Trophoblast cell (in vitro differentiated cells and primary cell): Measurements from ENCODE around the gene POLR1D.

Experiments
- DNase-seq, 2 donors: peaks; one replicate each; pipeline ENCODE4 v3.0.0-alpha.2; 2016
- H2AFZ ChIP-seq: 2 replicates; pipeline ENCODE4 v1.6.1; 2013; ENCODE audit warnings: low read length, moderate library complexity, mild to moderate bottlenecking; ENCODE audit not compliant: insufficient read depth, poor library complexity
- H2AK5ac ChIP-seq: 2 replicates; pipeline ENCODE4 v1.6.1; 2013; ENCODE audit warnings: mild to moderate bottlenecking, low read length
- H2BK120ac ChIP-seq: 2 replicates; pipeline ENCODE4 v1.6.1; 2013; ENCODE audit warnings: low read length, mild to moderate bottlenecking, moderate library complexity; ENCODE audit not compliant: insufficient read depth, poor library complexity
- H2BK12ac ChIP-seq: 2 replicates; pipeline ENCODE4 v1.6.1; 2013; ENCODE audit warnings: mild to moderate bottlenecking, low read length, moderate library complexity
- H2BK5ac ChIP-seq: 2 replicates; pipeline ENCODE4 v1.6.1; 2013; ENCODE audit warnings: low read length, low read depth, moderate library complexity, mild to moderate bottlenecking; ENCODE audit not compliant: poor library complexity
- H3K14ac ChIP-seq: 2 replicates; pipeline ENCODE4 v1.6.1; 2013; ENCODE audit warnings: mild to moderate bottlenecking, low read length
- H3K18ac ChIP-seq: 2 replicates; pipeline ENCODE4 v1.6.1; 2013; ENCODE audit warnings: mild to moderate bottlenecking, low read length
- H3K23ac ChIP-seq: 2 replicates; pipeline ENCODE4 v1.6.1; 2013; ENCODE audit warnings: low read length
- H3K27ac ChIP-seq: 2 replicates; pipeline ENCODE4 v1.5.1; 2013; ENCODE audit warnings: low read depth, mild to moderate bottlenecking, inconsistent platforms, low read length, moderate library complexity
- H3K27me3 ChIP-seq: 2 replicates; pipeline ENCODE4 v1.6.1; 2013; ENCODE audit warnings: inconsistent platforms, mild to moderate bottlenecking, low read length, moderate library complexity; ENCODE audit not compliant: insufficient read depth
- H3K36me3 ChIP-seq, 2 experiments: 1 replicate in 1 of 2; 2 replicates in 1 of 2; pipeline ENCODE4 v1.6.1; 2013; ENCODE audit warnings: low read length in 2 of 2, mild to moderate bottlenecking in 2 of 2, moderate library complexity in 1 of 2; ENCODE audit not compliant: insufficient read depth in 2 of 2, control insufficient read depth in 1 of 2
- H3K4ac ChIP-seq: 2 replicates; pipeline ENCODE4 v1.6.1; 2013; ENCODE audit warnings: low read depth, mild to moderate bottlenecking, low read length, moderate library complexity
- H3K4me1 ChIP-seq, 2 experiments: 1 replicate in 1 of 2; 2 replicates in 1 of 2; pipeline ENCODE4 v1.6.1; 2013; ENCODE audit warnings: low read length in 2 of 2, mild to moderate bottlenecking in 2 of 2, moderate library complexity in 1 of 2; ENCODE audit not compliant: insufficient read depth in 2 of 2, control insufficient read depth in 1 of 2
- H3K4me2 ChIP-seq: 2 replicates; pipeline ENCODE4 v1.6.1; 2013; ENCODE audit warnings: inconsistent platforms, mild to moderate bottlenecking, low read length, moderate library complexity
- H3K4me3 ChIP-seq: 2 replicates; pipeline ENCODE4 v1.5.1; 2013; ENCODE audit warnings: mild to moderate bottlenecking, low read depth, low read length, inconsistent platforms
- H3K79me1 ChIP-seq: one replicate; pipeline ENCODE4 v1.6.1; 2013; ENCODE audit warnings: low read length
- H3K79me2 ChIP-seq: 2 replicates; pipeline ENCODE4 v1.6.1; 2013; ENCODE audit warnings: low read length, mild to moderate bottlenecking; ENCODE audit not compliant: control insufficient read depth, insufficient read depth, poor library complexity
- H3K9ac ChIP-seq: 2 replicates; pipeline ENCODE4 v1.6.1; 2013; ENCODE audit warnings: mild to moderate bottlenecking, low read length
- H3K9me3 ChIP-seq: 2 replicates; pipeline ENCODE4 v1.6.1; 2013; ENCODE audit warnings: low read depth, mild to moderate bottlenecking, control low read depth, inconsistent platforms, low read length; ENCODE audit not compliant: insufficient read depth
- H4K12ac ChIP-seq: 2 replicates; pipeline ENCODE4 v1.6.1; 2013; ENCODE audit warnings: low read depth, mild to moderate bottlenecking, low read length, moderate library complexity
- H4K8ac ChIP-seq: 2 replicates; pipeline ENCODE4 v1.6.1; 2013; ENCODE audit warnings: low read depth, mild to moderate bottlenecking, low read length, moderate library complexity
- H4K91ac ChIP-seq: one replicate; pipeline ENCODE4 v1.6.1; 2013; ENCODE audit warnings: low read depth, mild to moderate bottlenecking, low read length, moderate library complexity
- WGBS: extraction: QIAGEN DNeasy Blood & Tissue Kit; methylation state at CpG from one replicate; pipeline ENCODE4 v1.1.7; 2013; ENCODE audit warnings: missing lambda C conversion rate; ENCODE audit not compliant: insufficient read length, insufficient coverage; ENCODE audit errors: extremely low coverage; 5-methylcytosine and 5-hydroxymethylcytosine counted together

The POLR1D gene

GRCh38 chr13:27663947-27664346, 42.3 kb downstream of the POLR1D start:
- H3K79me1 ChIP-seq, result no peaks in the 10 kb centered on the region
- no CpG with 5 or more reads among the region's 8 CpGs for WGBS
- H4K12ac ChIP-seq, result no peak overlapping the region
- H3K14ac ChIP-seq, result no peak overlapping the region
- no peak overlapping the region for H2BK12ac ChIP-seq
- H4K8ac ChIP-seq, result no peak overlapping the region
- H3K79me2 ChIP-seq, result no peaks in the 10 kb centered on the region
- no peak overlapping the region for H2AK5ac ChIP-seq
- peak; percentile 64 to 67 for DNase-seq
- no peaks in the 10 kb centered on the region for H3K9me3 ChIP-seq
- no peak overlapping the region for H3K9ac ChIP-seq
- no peak overlapping the region for H2AFZ ChIP-seq
- no peak overlapping the region for H2BK5ac ChIP-seq
- no peaks in the 10 kb centered on the region for H3K4me1 ChIP-seq
- no peak overlapping the region for H3K4ac ChIP-seq
- no peak overlapping the region for H2BK120ac ChIP-seq
- H3K23ac ChIP-seq, result no peak overlapping the region
- H3K18ac ChIP-seq, result no peak overlapping the region
- H3K4me3 ChIP-seq, result no peak overlapping the region
- peaks cover 10 to 11% of the 10 kb centered on the region in 2 experiments for H3K36me3 ChIP-seq
- H3K4me2 ChIP-seq, result no peak overlapping the region
- no peak overlapping the region for H3K27ac ChIP-seq
- H3K27me3 ChIP-seq, result no peaks in the 10 kb centered on the region
- no peak overlapping the region for H4K91ac ChIP-seq

- no peak overlapping the region for H3K27ac ChIP-seq
- H3K9me3 ChIP-seq, result no peaks in the 10 kb centered on the region
- no peak overlapping the region for H2AK5ac ChIP-seq
- H4K91ac ChIP-seq, result no peak overlapping the region
- no peaks in the 10 kb centered on the region for H3K79me2 ChIP-seq
- H3K79me1 ChIP-seq, result no peaks in the 10 kb centered on the region
- no peak overlapping the region for H3K18ac ChIP-seq
- H3K4ac ChIP-seq, result no peak overlapping the region
- H4K12ac ChIP-seq, result no peak overlapping the region
- no peak for DNase-seq
- H2AFZ ChIP-seq, result no peak overlapping the region
- H3K9ac ChIP-seq, result no peak overlapping the region
- H2BK5ac ChIP-seq, result no peak overlapping the region
- H3K14ac ChIP-seq, result no peak overlapping the region
- no peaks in the 10 kb centered on the region for H3K27me3 ChIP-seq
- WGBS, result no CpG with 5 or more reads among the region's 3 CpGs
- no peak overlapping the region for H2BK120ac ChIP-seq
- no peak overlapping the region for H2BK12ac ChIP-seq
- H3K4me2 ChIP-seq, result no peak overlapping the region
- H3K4me3 ChIP-seq, result no peak overlapping the region
- H4K8ac ChIP-seq, result no peak overlapping the region
- no peak overlapping the region for H3K23ac ChIP-seq
- no peaks in the 10 kb centered on the region for H3K4me1 ChIP-seq
- H3K36me3 ChIP-seq, result peaks cover 10 to 11% of the 10 kb centered on the region in 2 experiments
Observed at GRCh38 chr13:27665333-27665732, 43.6 kb downstream of the POLR1D start.

DNA sequence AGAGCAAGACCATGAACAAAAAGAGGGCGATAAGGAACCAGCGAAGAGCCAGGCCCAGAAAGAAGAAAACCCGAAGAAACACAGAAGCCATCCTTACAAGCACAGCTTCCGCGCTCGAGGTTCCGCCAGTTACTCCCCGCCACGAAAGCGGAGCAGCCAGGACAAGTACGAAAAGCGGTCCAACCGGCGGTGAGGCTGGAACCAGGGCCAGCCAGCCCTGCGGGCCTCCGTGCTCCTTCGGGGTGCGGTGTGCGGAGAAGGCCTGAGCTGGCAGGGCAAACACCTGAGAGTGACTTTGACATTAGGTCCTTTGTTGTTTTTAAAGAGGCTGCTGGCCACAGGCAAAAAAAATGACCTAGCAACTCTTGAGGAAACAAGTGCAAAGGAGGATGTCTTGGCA, 44.1 kb downstream of the POLR1D start:
- Histone ChIP-seq H3K23ac (no peak overlapping the region), H3K9ac (no peak overlapping the region), H3K4ac (no peak overlapping the region), H2AK5ac (no peak overlapping the region), H3K9me3 (no peaks in the 10 kb centered on the region), H3K4me2 (no peak overlapping the region), H3K14ac (no peak overlapping the region), H2AFZ (no peak overlapping the region), H4K8ac (no peak overlapping the region), H3K27me3 (no peaks in the 10 kb centered on the region), H2BK120ac (no peak overlapping the region), H3K4me3 (no peak overlapping the region), H3K79me1 (no peaks in the 10 kb centered on the region), H3K18ac (no peak overlapping the region), H3K36me3 (peaks cover 8 to 10% of the 10 kb centered on the region in 2 experiments), H4K91ac (no peak overlapping the region), H3K4me1 (no peaks in the 10 kb centered on the region), H2BK12ac (no peak overlapping the region), H3K79me2 (no peaks in the 10 kb centered on the region), H2BK5ac (no peak overlapping the region), H3K27ac (no peak overlapping the region), H4K12ac (no peak overlapping the region)
- DNase-seq, result no peak
- WGBS, result no CpG with 5 or more reads among the region's 19 CpGs

GRCh38 chr13:27666951-27667350, 45.3 kb downstream of the POLR1D start:
- H3K4me3 ChIP-seq, result no peak overlapping the region
- no peak overlapping the region for H3K23ac ChIP-seq
- H3K27ac ChIP-seq, result no peak overlapping the region
- no peak overlapping the region for H2AK5ac ChIP-seq
- H3K4me1 ChIP-seq, result no peaks in the 10 kb centered on the region
- peaks cover 8 to 10% of the 10 kb centered on the region in 2 experiments for H3K36me3 ChIP-seq
- WGBS, result no CpG with 5 or more reads among the region's 3 CpGs
- H4K12ac ChIP-seq, result peak overlapping the region; percentile 43
- H3K9ac ChIP-seq, result no peak overlapping the region
- no peak overlapping the region for H4K91ac ChIP-seq
- H3K9me3 ChIP-seq, result no peaks in the 10 kb centered on the region
- H2BK120ac ChIP-seq, result no peak overlapping the region
- no peak overlapping the region for H4K8ac ChIP-seq
- H3K4ac ChIP-seq, result no peak overlapping the region
- no peak overlapping the region for H2BK12ac ChIP-seq
- no peaks in the 10 kb centered on the region for H3K79me1 ChIP-seq
- no peak overlapping the region for H2BK5ac ChIP-seq
- no peak overlapping the region for H3K14ac ChIP-seq
- H3K18ac ChIP-seq, result no peak overlapping the region
- no peak overlapping the region for H2AFZ ChIP-seq
- H3K79me2 ChIP-seq, result no peaks in the 10 kb centered on the region
- no peaks in the 10 kb centered on the region for H3K27me3 ChIP-seq
- no peak for DNase-seq
- H3K4me2 ChIP-seq, result no peak overlapping the region
